GM20000 (cell line): ENCODE data around the gene TCF25.

Experiments
- DNase-seq: peaks from one replicate; pipeline ENCODE4 v3.0.0; 2012; ENCODE audit warnings: low spot score
- CTCF ChIP-seq: IDR thresholded peaks from 2 replicates; pipeline ENCODE4 v1.5.1; 2012; ENCODE audit warnings: mild to moderate bottlenecking, control low read depth; ENCODE audit errors: extremely low read depth, missing control alignments

Gene TCF25

GRCh38 chr16:89938175-89938885 lies 64.9 kb downstream of the TCF25 start:
- TF ChIP-seq CTCF: no peak

GRCh38 chr16:89944773-89945172 lies 71.4 kb downstream of the TCF25 start:
- no peak for TF ChIP-seq CTCF
- peak; percentile 65 for DNase-seq

More at GRCh38 chr16:89938175-89938885, 64.9 kb downstream of the TCF25 start:
- no peak for DNase-seq

- DNase-seq: no peak
Observed at GRCh38 chr16:89945654-89946053, 72.3 kb downstream of the TCF25 start.

GRCh38 chr16:89946515-89946914 lies 73.1 kb downstream of the TCF25 start:
- TF ChIP-seq CTCF: no peak
- no peak for DNase-seq

More at GRCh38 chr16:89945654-89946053, 72.3 kb downstream of the TCF25 start:
- no peak for TF ChIP-seq CTCF

GRCh38 chr16:89949121-89949742 lies 75.8 kb downstream of the TCF25 start:
- no peak for TF ChIP-seq CTCF

GRCh38 chr16:89949756-89950155 lies 76.4 kb downstream of the TCF25 start:
- no peak for DNase-seq
- no peak for TF ChIP-seq CTCF

More at GRCh38 chr16:89949121-89949742, 75.8 kb downstream of the TCF25 start:
- no peak for DNase-seq

GRCh38 chr16:89951509-89951908 lies 78.1 kb downstream of the TCF25 start:
- no peak for DNase-seq
- TF ChIP-seq CTCF: no peak
